Measurements from ENCODE around the gene ABHD17C.
A peak's percentile ranks its signal among the peaks of the same experiment; 100 is the strongest.

ABHD17C gene

DNA sequence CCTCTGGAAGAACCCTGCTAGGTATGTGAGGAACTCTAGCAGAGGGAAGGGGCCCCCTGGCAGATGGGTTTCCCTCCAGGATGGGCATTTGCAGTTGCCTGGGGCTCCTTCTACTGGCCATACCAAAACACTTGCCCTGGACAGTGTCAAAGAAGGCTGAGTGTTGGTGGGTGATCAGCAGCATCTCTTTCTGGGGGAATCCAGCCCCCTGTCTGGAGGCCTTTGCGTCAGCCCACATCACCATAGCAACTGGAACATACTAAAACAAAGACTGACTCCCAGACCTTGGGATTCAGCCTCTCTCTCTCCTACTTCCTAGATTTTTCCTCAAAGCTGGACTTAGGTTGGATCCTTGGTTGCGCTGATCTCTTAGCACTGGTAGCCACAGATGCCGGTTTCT is 92.2 kb downstream of the ABHD17C start:
- no peak for DNase-seq (ENCODE audit: low read depth in 2 of 2)

- DNase-seq (ENCODE audit: low read depth in 2 of 2): peak; percentile 50 to 58
These were observed 93.4 kb downstream of the ABHD17C start for GRCh38 chr15:80788536-80788935.

DNA sequence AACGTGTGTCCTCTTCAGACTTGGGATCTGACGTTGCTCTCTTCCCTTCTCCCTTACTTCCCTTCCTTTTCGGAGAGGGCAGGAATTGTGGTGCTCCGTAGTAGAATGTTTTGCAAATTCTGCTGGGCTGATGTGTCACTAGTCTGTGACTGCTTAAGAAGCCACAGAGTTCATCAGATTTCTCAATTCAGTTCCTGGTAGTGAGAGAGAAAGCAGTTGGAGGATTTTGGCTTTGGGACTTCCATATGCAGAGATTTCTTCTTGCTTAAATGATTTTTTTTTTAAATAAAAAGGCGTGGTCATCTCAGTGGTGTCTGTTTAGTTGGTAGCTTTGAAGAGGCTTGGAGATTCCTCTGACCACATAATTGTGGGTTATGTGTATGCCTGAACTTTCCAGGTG is 94.2 kb downstream of the ABHD17C start:
- no peak for DNase-seq (ENCODE audit: low read depth in 2 of 2)

GRCh38 chr15:80789796-80790195 is 94.7 kb downstream of the ABHD17C start:
- DNase-seq (ENCODE audit: low read depth in 2 of 2): no peak

GRCh38 chr15:80790236-80790635 is 95.1 kb downstream of the ABHD17C start:
- DNase-seq (ENCODE audit: low read depth in 2 of 2): no peak

GRCh38 chr15:80791004-80791403 is 95.9 kb downstream of the ABHD17C start:
- no peak for DNase-seq (ENCODE audit: low read depth in 2 of 2)

- no peak for DNase-seq (ENCODE audit: low read depth in 2 of 2)
These were observed 101.3 kb downstream of the ABHD17C start for GRCh38 chr15:80796407-80796806.

DNA sequence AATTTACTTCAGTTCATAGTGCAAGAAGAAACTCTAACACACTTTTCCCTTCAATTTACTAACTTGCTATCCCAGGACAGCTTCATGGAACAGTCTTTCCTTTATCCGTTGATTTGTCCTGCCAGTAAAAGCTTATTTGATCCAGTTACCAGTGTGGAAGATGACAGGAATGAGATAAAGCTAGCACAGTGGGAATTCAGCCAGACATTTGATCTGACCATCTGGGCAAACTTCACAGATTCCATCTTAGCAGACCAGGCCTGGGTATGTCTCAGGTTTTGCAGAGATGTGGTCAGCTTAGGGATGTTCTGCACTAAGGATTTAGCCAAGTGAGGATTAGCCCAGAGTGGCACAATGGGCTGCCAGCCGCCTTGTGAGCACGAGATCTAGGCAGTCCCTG is 103.8 kb downstream of the ABHD17C start:
- DNase-seq (ENCODE audit: low read depth in 2 of 2): no peak

DNA sequence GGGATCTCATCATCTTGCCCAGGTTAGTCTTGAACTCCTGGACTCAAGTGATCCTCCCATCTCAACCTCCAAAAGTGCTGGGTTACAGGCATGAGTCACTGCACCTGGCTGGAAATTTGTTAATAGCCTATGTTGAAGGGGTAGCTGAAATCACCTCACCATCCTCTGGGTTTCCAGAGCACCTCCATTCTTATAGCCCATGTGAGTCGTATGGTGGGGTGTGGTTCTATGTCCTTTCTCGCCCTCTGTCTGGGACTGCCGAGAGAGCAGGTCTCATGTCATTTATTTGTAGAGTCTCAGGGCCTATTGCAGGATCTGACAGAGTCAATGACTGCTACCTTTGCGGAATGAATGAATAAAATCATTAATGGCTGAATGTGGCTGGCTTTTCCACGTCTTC is 105.0 kb downstream of the ABHD17C start:
- DNase-seq (ENCODE audit: low read depth in 2 of 2): no peak

DNA sequence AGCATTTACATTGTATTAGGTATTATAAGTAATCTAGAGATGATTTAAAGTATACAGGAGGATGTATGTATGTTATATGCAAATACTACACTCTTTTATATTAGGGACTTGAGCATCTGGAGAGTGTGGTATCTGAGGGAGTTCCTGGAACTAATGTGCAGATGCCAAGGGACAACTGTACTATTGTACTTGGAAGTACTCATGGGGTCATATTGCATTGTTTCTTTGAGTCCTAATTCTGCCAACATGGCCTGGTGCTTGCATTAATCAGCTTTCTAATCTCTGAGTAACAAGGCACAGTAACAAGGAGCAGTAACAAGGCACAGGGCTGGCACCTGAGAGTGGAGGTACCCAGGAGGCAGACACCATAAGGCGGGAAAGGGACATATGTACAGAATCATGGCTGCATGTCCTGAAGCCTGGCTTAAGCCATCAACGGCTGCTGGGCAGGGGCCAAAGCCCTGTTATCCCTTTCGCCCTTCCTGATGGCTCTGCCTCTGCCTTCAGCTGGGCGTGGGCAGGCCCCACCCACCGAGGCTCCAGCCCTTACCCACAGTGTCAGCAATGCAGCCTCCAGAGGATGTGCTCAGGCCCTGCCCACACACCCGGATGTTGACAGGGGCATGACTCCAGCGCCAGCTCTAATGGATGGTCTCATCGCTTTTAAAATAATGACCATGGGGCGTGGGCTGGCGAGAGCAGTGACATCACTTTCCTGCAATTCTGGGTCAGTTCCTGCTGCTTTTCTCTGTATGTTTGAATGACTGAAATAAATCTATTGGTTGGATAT is 107.0 kb downstream of the ABHD17C start:
- no peak for DNase-seq (ENCODE audit: low read depth in 2 of 2)

DNA sequence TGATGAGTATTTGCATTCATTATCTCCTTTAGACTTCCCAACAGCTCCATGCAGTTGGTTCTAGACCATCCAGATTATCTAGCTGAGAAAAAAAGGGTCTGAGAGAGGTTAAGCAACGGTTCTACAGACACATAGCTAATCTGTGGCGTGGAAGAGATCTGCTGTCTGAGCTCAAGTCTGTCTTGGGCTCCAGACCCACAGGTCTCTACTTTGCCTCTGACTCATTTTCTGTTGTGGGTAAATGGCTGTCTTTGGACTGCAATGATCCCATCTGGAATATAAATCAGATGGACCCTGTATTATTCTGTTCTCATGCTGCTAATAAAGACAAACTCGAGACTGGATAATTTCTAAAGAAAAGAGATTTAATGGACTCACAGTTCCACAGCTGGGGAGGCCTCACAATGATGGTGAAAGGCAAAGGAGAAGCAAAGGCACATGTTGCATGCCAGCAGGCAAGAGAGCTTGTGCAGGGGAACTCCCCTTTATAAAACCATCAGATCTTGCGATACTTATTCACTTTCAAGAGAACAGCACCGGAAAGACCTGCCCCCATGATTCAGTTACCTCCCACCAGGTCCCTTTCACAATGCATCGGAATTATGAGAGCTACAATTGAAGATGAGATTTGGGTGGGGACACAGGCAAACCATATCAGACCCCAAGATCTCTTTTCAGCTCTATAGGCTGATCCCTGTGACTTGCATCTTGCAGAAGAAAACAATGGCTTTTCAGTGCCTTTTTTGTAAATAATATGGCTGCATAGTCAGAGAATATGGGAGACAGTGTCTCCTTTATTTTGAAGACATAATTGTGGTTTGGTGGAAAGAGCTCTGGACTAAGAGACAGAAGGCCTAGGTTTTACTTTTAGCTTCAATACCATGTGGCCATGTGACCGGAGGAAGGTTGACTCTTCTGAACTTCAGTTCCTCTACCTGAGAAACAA is 108.7 kb downstream of the ABHD17C start:
- no peak for DNase-seq (ENCODE audit: low read depth in 2 of 2)

DNA sequence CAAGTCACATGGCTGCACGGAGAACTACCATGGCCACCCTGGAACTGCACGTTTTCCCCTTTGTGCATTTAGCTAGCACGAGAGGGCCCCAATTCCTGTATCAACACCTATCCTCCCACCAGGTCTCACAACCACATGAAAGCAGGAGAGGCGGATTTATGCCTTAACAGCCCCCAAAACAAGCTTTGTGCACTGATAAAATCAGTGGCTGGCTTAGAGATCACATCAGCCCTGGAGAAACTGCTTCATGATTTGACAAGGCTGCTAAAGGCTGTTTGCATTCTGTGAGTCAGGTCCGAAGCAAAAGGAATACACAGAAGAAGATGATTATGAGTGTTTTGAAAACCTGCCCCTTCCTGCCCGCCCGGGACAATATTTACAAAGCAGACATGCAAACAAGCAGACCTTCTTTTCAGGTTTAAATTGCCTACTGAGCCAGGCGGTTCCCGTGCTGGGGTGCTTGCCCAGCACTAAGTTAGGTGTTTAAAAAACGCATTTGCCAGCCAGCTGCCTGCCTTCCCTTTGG is 109.9 kb downstream of the ABHD17C start:
- no peak for DNase-seq (ENCODE audit: low read depth in 2 of 2)

Measured in fibroblast of skin of left quadriceps (primary cell).